ENCODE data around the gene EFCAB14.

DNA sequence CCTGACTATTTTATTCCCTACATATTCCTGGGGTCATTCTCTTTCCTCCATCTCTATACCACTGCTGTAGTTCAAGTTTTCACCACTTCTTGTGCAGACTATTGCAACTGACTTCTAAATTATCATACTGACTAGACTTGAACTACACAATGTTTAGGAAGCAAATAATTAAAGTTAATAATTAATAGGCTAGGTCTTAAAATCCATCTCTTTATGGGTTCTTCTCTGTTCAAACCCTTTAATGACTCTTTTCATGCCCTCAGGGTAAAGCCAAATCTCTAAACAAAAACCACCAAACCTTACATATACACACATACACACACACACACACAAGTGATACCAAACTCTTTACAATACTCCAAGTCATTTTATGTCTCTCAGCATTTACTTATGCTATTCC, 80.0 kb downstream of the EFCAB14 start:
- TF ChIP-seq CTCF (IDR thresholded peaks at IDR 0.05): no peak
- no peak for TF ChIP-seq POLR2A (IDR thresholded peaks at IDR 0.05)
